Measurements from ENCODE around the gene KRT78.

DNA sequence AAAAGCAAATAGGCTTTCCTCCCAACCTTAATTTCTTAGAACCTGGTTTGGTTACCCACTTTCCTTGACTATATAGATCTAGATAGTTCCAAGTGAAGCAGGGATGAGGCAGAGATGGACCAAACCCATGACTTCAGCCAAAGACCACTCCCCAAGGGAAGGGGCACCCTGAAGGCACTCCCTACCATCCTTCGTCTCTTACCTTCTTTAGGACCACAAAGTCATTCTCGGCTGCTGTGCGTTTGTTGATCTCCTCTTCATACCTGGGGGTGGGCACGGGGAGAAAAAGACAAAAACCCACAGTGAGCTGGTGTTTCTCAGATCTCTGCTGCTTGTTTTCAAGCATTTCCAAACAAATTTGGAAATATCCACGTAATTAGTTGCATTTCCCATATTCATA is 38.2 kb downstream of the KRT78 start:
- TF ChIP-seq POLR2A (IDR thresholded peaks at IDR 0.05), result no peak
- no peak for TF ChIP-seq CTCF (IDR thresholded peaks at IDR 0.05)
- TF ChIP-seq EP300 (IDR thresholded peaks at IDR 0.05), result no peak
